SK-N-MC (cell line): ENCODE results near the gene FARP2.

ENCODE experiments used
- EZH2 ChIP-seq: fragments of 200-600 bp; sonication (generic); IDR thresholded peaks from one replicate; pipeline ENCODE4 v1.6.1; 2017; ENCODE audit warnings: antibody characterized with exemption
- FOXP2 ChIP-seq: optimal IDR thresholded peaks from 2 replicates; pipeline ENCODE3; 2011; ENCODE audit warnings: mild to moderate bottlenecking, moderate library complexity; ENCODE audit not compliant: insufficient read depth; ENCODE audit errors: extremely low read length, control extremely low read depth
- POLR2AphosphoS5 ChIP-seq: IDR thresholded peaks from 2 replicates; pipeline ENCODE4 v1.6.1; 2012; ENCODE audit warnings: mild to moderate bottlenecking, low read depth, low read length, borderline replicate concordance

DNA sequence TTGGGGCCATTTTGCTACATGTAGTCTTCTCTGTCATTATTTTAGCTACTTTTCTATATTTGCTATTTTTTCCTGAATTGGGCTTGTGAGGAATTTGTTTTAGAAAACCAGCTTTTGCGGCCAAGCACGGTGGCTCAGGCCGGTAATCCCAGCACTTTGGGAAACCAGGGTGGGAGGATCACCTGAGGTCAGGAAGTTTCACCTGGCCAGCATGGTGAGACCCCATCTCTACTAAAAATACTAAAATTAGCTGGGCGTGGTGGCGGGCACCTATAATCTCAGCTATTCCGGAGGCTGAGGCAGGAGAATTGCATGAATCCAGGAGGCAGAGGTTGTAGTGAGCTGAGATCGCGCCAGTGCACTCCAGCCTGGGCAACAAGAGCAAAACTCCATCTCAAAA is 35.7 kb upstream of the FARP2 start:
- TF ChIP-seq EZH2 (no peak), POLR2AphosphoS5 (no peak), FOXP2 (no peak)
